PFSK-1 (cell line): Measurements from ENCODE around the gene ZYX.

Source experiments
- FOXP2 ChIP-seq: optimal IDR thresholded peaks from 2 replicates; pipeline ENCODE3; 2011; ENCODE audit warnings: borderline replicate concordance, control low read depth, inconsistent platforms; ENCODE audit not compliant: insufficient read depth; ENCODE audit errors: extremely low read length, extremely low read depth
- POLR2AphosphoS5 ChIP-seq: IDR thresholded peaks from 2 replicates; pipeline ENCODE4 v1.6.1; 2012; ENCODE audit warnings: low read depth, mild to moderate bottlenecking, control low read depth, low read length, moderate library complexity
- REST ChIP-seq, 2 experiments: IDR thresholded peaks; 2 replicates each; pipeline versions ENCODE4 v1.6.1 to v1.8.0; 2011 to 2012; ENCODE audit warnings: low read depth in 2 of 2, low read length in 2 of 2, control low read depth in 1 of 2, inconsistent platforms in 1 of 2, mild to moderate bottlenecking in 1 of 2, moderate library complexity in 1 of 2; ENCODE audit not compliant: insufficient read depth in 1 of 2
- SIN3A ChIP-seq: IDR thresholded peaks from 2 replicates; pipeline ENCODE4 v1.6.1; 2012; ENCODE audit warnings: mild to moderate bottlenecking, low read length, moderate library complexity, borderline replicate concordance; ENCODE audit not compliant: insufficient read depth
- TAF1 ChIP-seq: IDR thresholded peaks from 2 replicates; pipeline ENCODE4 v1.6.1; 2012; ENCODE audit warnings: low read length, control low read depth, borderline replicate concordance; ENCODE audit not compliant: insufficient read depth

GRCh38 chr7:143376396-143376795 lies 4.7 kb upstream of the ZYX start:
- TF ChIP-seq TAF1 (no peak), SIN3A (no peak), REST (IDR thresholded peaks at IDR 0.05; ENCODE audit: insufficient read depth in 1 of 2, low read depth in 2 of 2, low read length in 2 of 2) (no peak), POLR2AphosphoS5 (no peak), FOXP2 (no peak)
